ENCODE measurements around the gene CNPY1. TPM values are rescaled to one million over a fixed set of nuclear protein-coding genes. Genes with fewer than 3 reads are reported as not detected.

The CNPY1 gene
- total and polyA plus RNA-seq, 4 experiments from 2014 or later, result not detected

- H3K36me3 ChIP-seq (ENCODE audit: insufficient read depth, low read length), result no peaks in the 10 kb centered on the region
- H3K4me3 ChIP-seq (ENCODE audit: low read length in 2 of 2), result no peak overlapping the region
- H3K27me3 ChIP-seq (ENCODE audit: insufficient read depth, low read length), result peaks cover 9% of the 10 kb centered on the region
- H3K27ac ChIP-seq (ENCODE audit: low read depth, low read length), result no peak overlapping the region
- no peak for DNase-seq
- Mint-ChIP-seq H3K4me3 (no peak overlapping the region), H3K27ac (no peak overlapping the region), H3K4me1 (peaks cover 4 to 11% (median 8%) of the 10 kb centered on the region in 4 donors), H3K9me3 (peaks cover 0 to 11% (median 0%) of the 10 kb centered on the region in 8 donors), H3K27me3 (peaks cover 31 to 42% of the 10 kb centered on the region in 2 donors), H3K36me3 (no peaks in the 10 kb centered on the region)
- POLR2A ChIA-PET (ENCODE audit: partially characterized antibody), result no interaction called here
- CTCF ChIA-PET (ENCODE audit: partially characterized antibody), result no interaction called here
- no peaks in the 10 kb centered on the region for H3K9me3 ChIP-seq (ENCODE audit: control insufficient read depth in 1 of 2, low read length in 2 of 2)
- H3K4me1 ChIP-seq (ENCODE audit: insufficient read depth, low read length), result peaks cover 6% of the 10 kb centered on the region
- intact Hi-C loops (cut with micrococcal nuclease), result no loop called here
Measured at GRCh38 chr7:155538293-155538692, 8.1 kb downstream of the CNPY1 start.

GRCh38 chr7:155536451-155536850, 9.9 kb downstream of the CNPY1 start:
- CTCF ChIA-PET (ENCODE audit: partially characterized antibody), result no interaction called here

GRCh38 chr7:155534691-155535090, 11.7 kb downstream of the CNPY1 start:
- peaks cover 12% of the 10 kb centered on the region for H3K4me1 ChIP-seq (ENCODE audit: insufficient read depth, low read length)
- Mint-ChIP-seq H3K36me3 (no peaks in the 10 kb centered on the region), H3K9me3 (peaks cover 0 to 11% (median 0%) of the 10 kb centered on the region in 8 donors), H3K4me3 (no peak overlapping the region), H3K27ac (no peak overlapping the region), H3K4me1 (peaks cover 9 to 23% (median 15%) of the 10 kb centered on the region in 4 donors), H3K27me3 (peaks cover 53 to 56% of the 10 kb centered on the region in 2 donors)
- no peak overlapping the region for H3K4me3 ChIP-seq (ENCODE audit: low read length in 2 of 2)
- intact Hi-C loops (cut with micrococcal nuclease), result loop anchor here (5.0 kb wide), 1 partner anchor 607 kb away; no protein-coding TSS in a partner anchor
- H3K27ac ChIP-seq (ENCODE audit: low read depth, low read length), result no peak overlapping the region
- ChIA-PET CTCF (ENCODE audit: partially characterized antibody) (no interaction called here), POLR2A (ENCODE audit: partially characterized antibody) (no interaction called here)
- peaks cover 21% of the 10 kb centered on the region for H3K27me3 ChIP-seq (ENCODE audit: insufficient read depth, low read length)
- DNase-seq, result no peak
- H3K9me3 ChIP-seq (ENCODE audit: control insufficient read depth in 1 of 2, low read length in 2 of 2), result no peaks in the 10 kb centered on the region
- no peaks in the 10 kb centered on the region for H3K36me3 ChIP-seq (ENCODE audit: insufficient read depth, low read length)

More at GRCh38 chr7:155536451-155536850, 9.9 kb downstream of the CNPY1 start:
- Histone ChIP-seq H3K27me3 (ENCODE audit: insufficient read depth, low read length) (peaks cover 16% of the 10 kb centered on the region), H3K36me3 (ENCODE audit: insufficient read depth, low read length) (no peaks in the 10 kb centered on the region), H3K4me3 (ENCODE audit: low read length in 2 of 2) (no peak overlapping the region), H3K9me3 (ENCODE audit: control insufficient read depth in 1 of 2, low read length in 2 of 2) (no peaks in the 10 kb centered on the region), H3K27ac (ENCODE audit: low read depth, low read length) (no peak overlapping the region), H3K4me1 (ENCODE audit: insufficient read depth, low read length) (peaks cover 12% of the 10 kb centered on the region)
- H3K9me3 Mint-ChIP-seq, result peaks cover 0 to 11% (median 0%) of the 10 kb centered on the region in 8 donors
- peaks cover 43 to 50% of the 10 kb centered on the region in 2 donors for H3K27me3 Mint-ChIP-seq
- H3K36me3 Mint-ChIP-seq, result no peaks in the 10 kb centered on the region
- no peak for DNase-seq
- POLR2A ChIA-PET (ENCODE audit: partially characterized antibody), result no interaction called here
- H3K27ac Mint-ChIP-seq, result no peak overlapping the region
- peak overlapping the region in 1 of 8 donors; percentile 9 for H3K4me3 Mint-ChIP-seq
- intact Hi-C loops (cut with micrococcal nuclease), result no loop called here
- peaks cover 9 to 23% (median 15%) of the 10 kb centered on the region in 4 donors for H3K4me1 Mint-ChIP-seq

- Histone ChIP-seq H3K27me3 (ENCODE audit: insufficient read depth, low read length) (peaks cover 21% of the 10 kb centered on the region), H3K36me3 (ENCODE audit: insufficient read depth, low read length) (no peaks in the 10 kb centered on the region), H3K27ac (ENCODE audit: low read depth, low read length) (no peak overlapping the region), H3K4me1 (ENCODE audit: insufficient read depth, low read length) (peaks cover 12% of the 10 kb centered on the region), H3K4me3 (ENCODE audit: low read length in 2 of 2) (no peak overlapping the region), H3K9me3 (ENCODE audit: control insufficient read depth in 1 of 2, low read length in 2 of 2) (no peaks in the 10 kb centered on the region)
- Mint-ChIP-seq H3K27me3 (peaks cover 51 to 55% of the 10 kb centered on the region in 2 donors), H3K4me1 (peaks cover 9 to 23% (median 15%) of the 10 kb centered on the region in 4 donors), H3K27ac (no peak overlapping the region), H3K4me3 (peak overlapping the region; percentile 48 to 86 (median 75)), H3K9me3 (peaks cover 0 to 11% (median 0%) of the 10 kb centered on the region in 8 donors), H3K36me3 (no peaks in the 10 kb centered on the region)
- intact Hi-C loops (cut with micrococcal nuclease), result loop anchor here (5.0 kb wide), 1 partner anchor 607 kb away; no protein-coding TSS in a partner anchor
- DNase-seq, result no peak
- POLR2A ChIA-PET (ENCODE audit: partially characterized antibody), result interaction anchor here (0.6 kb wide), 1 partner anchor 13 kb away, joined by 4 read pairs; no protein-coding TSS in a partner anchor
- CTCF ChIA-PET (ENCODE audit: partially characterized antibody), result no interaction called here
Measured at GRCh38 chr7:155533827-155534690, 12.3 kb downstream of the CNPY1 start.

- peaks cover 12% of the 10 kb centered on the region for H3K4me1 ChIP-seq (ENCODE audit: insufficient read depth, low read length)
- no peaks in the 10 kb centered on the region for H3K36me3 Mint-ChIP-seq
- DNase-seq, result no peak
- intact Hi-C loops (cut with micrococcal nuclease), result loop anchor here (5.0 kb wide), 1 partner anchor 606 kb away; no protein-coding TSS in a partner anchor
- H3K27me3 Mint-ChIP-seq, result peaks cover 51 to 57% of the 10 kb centered on the region in 2 donors
- peak overlapping the region; percentile 59 to 86 (median 75) for H3K4me3 Mint-ChIP-seq
- no peak overlapping the region for H3K27ac ChIP-seq (ENCODE audit: low read depth, low read length)
- POLR2A ChIA-PET (ENCODE audit: partially characterized antibody), result interaction anchor here (0.6 kb wide), 1 partner anchor 12 kb away, joined by 4 read pairs; no protein-coding TSS in a partner anchor
- H3K36me3 ChIP-seq (ENCODE audit: insufficient read depth, low read length), result no peaks in the 10 kb centered on the region
- no peaks in the 10 kb centered on the region for H3K9me3 ChIP-seq (ENCODE audit: control insufficient read depth in 1 of 2, low read length in 2 of 2)
- CTCF ChIA-PET (ENCODE audit: partially characterized antibody), result interaction anchor here (1.2 kb wide), 1 partner anchor 155 kb away, joined by 3 read pairs; no protein-coding TSS in a partner anchor
- H3K27ac Mint-ChIP-seq, result no peak overlapping the region
- no peak overlapping the region for H3K4me3 ChIP-seq (ENCODE audit: low read length in 2 of 2)
- H3K4me1 Mint-ChIP-seq, result peaks cover 9 to 23% (median 15%) of the 10 kb centered on the region in 4 donors
- H3K9me3 Mint-ChIP-seq, result peaks cover 0 to 11% (median 0%) of the 10 kb centered on the region in 8 donors
- H3K27me3 ChIP-seq (ENCODE audit: insufficient read depth, low read length), result peaks cover 21% of the 10 kb centered on the region
Measured at GRCh38 chr7:155533120-155533826, 13.1 kb downstream of the CNPY1 start.

GRCh38 chr7:155532792-155533119, 13.6 kb downstream of the CNPY1 start:
- Histone ChIP-seq H3K27ac (ENCODE audit: low read depth, low read length) (no peak overlapping the region), H3K4me1 (ENCODE audit: insufficient read depth, low read length) (peaks cover 12% of the 10 kb centered on the region), H3K4me3 (ENCODE audit: low read length in 2 of 2) (no peak overlapping the region), H3K9me3 (ENCODE audit: control insufficient read depth in 1 of 2, low read length in 2 of 2) (no peaks in the 10 kb centered on the region), H3K36me3 (ENCODE audit: insufficient read depth, low read length) (no peaks in the 10 kb centered on the region), H3K27me3 (ENCODE audit: insufficient read depth, low read length) (peaks cover 21% of the 10 kb centered on the region)
- POLR2A ChIA-PET (ENCODE audit: partially characterized antibody), result no interaction called here
- Mint-ChIP-seq H3K27ac (peak overlapping the region in 1 of 7 donors; percentile 1), H3K4me1 (peaks cover 9 to 23% (median 15%) of the 10 kb centered on the region in 4 donors), H3K9me3 (peaks cover 0 to 11% (median 0%) of the 10 kb centered on the region in 8 donors), H3K27me3 (peaks cover 51 to 56% of the 10 kb centered on the region in 2 donors), H3K36me3 (no peaks in the 10 kb centered on the region), H3K4me3 (peak overlapping the region; percentile 50 to 86 (median 70))
- no peak for DNase-seq
- intact Hi-C loops (cut with micrococcal nuclease), result loop anchor here (5.0 kb wide), 1 partner anchor 605 kb away; no protein-coding TSS in a partner anchor
- CTCF ChIA-PET (ENCODE audit: partially characterized antibody), result interaction anchor here (1.2 kb wide), 1 partner anchor 154 kb away, joined by 3 read pairs; no protein-coding TSS in a partner anchor

All from CD4-positive, alpha-beta memory T cell (primary cell).